Hematopoietic multipotent progenitor cell treated with erythropoietin and hydrocortisone succinate and interleukin-3 and kit ligand, for 6 days (in vitro differentiated cells): Measurements from ENCODE around the gene TIMP2.
"Not testable (repeated sequence)": the region's sequence is repeated elsewhere in the genome, so short reads cannot be mapped to it uniquely, and the experiment has no call there.

Source experiments
- DNase-seq: peaks from one replicate; pipeline ENCODE4 v3.0.0-alpha.2; 2015

Gene TIMP2

DNA sequence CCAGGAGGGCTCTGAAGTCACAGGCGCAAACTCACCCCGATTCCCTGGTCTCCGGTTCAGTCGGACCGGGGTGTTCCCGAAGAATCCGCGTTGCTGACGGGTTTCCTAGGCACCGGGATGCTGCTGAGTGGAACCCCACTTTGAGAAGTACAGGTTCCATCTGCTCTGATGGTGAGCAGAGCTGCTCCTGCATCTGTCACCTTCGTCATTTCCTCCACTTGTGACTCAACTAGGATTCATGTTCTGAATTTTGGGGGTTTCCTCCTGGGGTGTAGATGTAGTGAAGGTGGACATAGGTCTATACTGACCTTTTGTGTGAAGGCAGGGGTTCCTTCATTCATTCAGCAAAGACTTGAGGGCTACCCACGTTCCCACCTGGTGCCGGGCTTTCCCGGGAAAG, 29.5 kb upstream of the TIMP2 start:
- no peak for DNase-seq

- DNase-seq = no peak
Measured at GRCh38 chr17:78953356-78954350, 28.5 kb upstream of the TIMP2 start.

DNA sequence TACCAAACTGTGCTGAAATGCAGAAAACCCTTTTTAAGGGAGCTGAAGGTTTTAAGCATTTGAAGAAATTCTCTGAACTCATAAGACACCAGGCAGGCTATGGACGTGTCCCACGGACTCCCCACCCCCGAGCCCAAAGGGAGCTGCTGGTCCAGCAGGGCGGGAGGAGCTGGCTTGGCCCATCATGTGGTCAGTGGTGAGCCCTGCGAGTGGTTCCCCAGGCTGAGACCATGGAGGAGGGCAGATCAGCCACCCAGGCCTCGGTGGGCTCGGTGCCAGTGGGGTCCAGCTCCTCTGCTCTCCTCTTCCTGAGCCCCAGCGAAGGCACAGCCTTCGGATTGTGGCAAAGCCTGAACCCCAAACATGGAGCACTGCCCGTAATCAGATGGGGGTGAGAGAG, 27.5 kb upstream of the TIMP2 start:
- no peak for DNase-seq

DNA sequence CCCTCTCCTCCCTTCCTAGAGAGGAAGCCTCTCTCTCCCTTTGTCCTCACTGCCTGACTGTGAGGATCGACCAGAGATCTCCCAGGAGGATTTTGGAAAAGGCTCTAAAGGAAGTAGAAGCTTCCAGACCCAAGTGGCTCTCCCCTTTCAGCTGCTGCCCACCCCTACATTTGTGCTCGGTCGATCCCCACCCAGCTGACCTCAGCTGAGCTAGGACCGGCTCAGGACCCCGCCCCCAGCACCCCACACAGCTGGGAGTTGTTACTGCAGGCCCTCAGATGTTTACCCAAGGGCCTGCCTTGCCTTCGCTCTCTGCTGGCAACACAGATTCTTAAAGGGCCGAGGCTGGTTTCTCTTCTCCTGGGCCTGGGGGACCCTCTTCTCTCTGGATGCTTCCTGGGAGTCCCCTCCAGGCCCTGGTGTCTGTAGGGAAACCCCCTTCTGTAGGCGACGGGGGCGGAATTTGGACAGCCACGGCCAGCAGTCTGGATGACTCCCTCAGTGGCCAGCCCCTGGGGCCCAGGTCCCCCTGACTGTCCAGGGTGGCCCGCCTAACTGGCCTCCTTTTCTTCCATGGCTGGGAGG, 26.9 kb upstream of the TIMP2 start:
- no peak for DNase-seq

DNA sequence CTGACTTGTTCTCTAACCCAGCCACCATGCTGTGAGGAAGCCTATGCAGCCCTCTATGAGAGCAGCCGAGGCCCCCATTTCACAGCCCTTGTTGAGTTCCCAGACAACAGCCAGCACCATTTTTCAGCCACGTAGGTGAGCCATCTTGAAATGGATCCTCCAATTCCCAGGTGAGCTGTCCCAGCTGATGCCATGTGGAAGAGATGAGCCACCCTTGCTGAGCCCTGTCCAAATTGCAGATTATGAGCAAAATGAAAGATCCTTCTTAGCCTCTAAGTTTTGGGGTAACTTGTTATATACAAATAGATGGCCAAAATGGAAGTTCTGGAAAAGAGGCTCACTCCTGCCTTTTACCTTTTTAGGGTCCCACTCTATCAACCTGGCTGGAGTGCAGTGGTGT, 25.7 kb upstream of the TIMP2 start:
- DNase-seq = no peak

GRCh38 chr17:78947235-78948149, 22.3 kb upstream of the TIMP2 start:
- no peak for DNase-seq

GRCh38 chr17:78946631-78947030, 21.4 kb upstream of the TIMP2 start:
- no peak for DNase-seq

- no peak for DNase-seq
Measured at GRCh38 chr17:78946131-78946530, 20.9 kb upstream of the TIMP2 start.

- DNase-seq = not testable (repeated sequence)
Measured at GRCh38 chr17:78945455-78945854, 20.3 kb upstream of the TIMP2 start.

DNA sequence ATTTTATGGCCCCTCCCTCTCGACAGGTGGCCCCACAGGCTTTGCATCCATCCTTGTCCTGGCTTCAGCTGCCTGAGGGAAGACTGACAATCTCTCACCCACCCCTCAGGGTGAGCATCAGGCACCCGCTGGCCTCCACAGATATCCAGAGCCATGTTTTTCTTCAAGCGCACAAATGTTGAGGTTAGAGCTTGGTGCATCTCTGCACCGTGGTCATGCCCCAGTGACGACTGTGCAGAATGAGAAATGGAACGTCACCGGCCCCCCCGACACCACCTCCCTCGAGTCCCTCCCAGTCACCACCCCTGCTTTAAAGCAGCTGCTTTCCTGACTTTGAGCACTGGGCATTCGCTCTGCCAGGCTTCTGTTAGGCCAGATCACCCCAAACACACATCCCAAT, 19.8 kb upstream of the TIMP2 start:
- DNase-seq = no peak

GRCh38 chr17:78944026-78944425, 18.8 kb upstream of the TIMP2 start:
- no peak for DNase-seq

GRCh38 chr17:78940708-78941107, 15.5 kb upstream of the TIMP2 start:
- no peak for DNase-seq

GRCh38 chr17:78940258-78940657, 15.1 kb upstream of the TIMP2 start:
- DNase-seq = no peak

GRCh38 chr17:78939615-78940014, 14.4 kb upstream of the TIMP2 start:
- DNase-seq = no peak

DNA sequence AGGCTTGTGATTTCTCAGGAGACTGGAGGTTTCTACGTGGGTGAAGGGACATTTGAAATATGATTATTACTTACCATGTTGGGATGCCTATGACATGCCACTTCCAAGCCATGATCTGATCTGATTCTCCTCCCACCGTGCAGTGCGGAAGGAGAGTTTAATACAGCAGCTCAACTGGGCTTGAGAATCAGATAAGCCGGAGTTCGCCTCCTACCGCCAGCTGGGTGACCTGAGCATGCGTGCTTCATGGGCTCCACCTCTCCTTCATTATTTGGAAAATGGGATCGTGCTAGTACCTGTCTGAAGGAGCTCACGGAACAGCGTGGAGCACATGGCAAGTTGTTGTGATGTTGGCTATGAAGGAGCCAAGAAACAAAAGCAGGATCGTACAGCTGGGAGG, 12.4 kb upstream of the TIMP2 start:
- DNase-seq = no peak

GRCh38 chr17:78935419-78936323, 10.5 kb upstream of the TIMP2 start:
- DNase-seq = no peak

GRCh38 chr17:78934681-78935418, 9.7 kb upstream of the TIMP2 start:
- no peak for DNase-seq

DNA sequence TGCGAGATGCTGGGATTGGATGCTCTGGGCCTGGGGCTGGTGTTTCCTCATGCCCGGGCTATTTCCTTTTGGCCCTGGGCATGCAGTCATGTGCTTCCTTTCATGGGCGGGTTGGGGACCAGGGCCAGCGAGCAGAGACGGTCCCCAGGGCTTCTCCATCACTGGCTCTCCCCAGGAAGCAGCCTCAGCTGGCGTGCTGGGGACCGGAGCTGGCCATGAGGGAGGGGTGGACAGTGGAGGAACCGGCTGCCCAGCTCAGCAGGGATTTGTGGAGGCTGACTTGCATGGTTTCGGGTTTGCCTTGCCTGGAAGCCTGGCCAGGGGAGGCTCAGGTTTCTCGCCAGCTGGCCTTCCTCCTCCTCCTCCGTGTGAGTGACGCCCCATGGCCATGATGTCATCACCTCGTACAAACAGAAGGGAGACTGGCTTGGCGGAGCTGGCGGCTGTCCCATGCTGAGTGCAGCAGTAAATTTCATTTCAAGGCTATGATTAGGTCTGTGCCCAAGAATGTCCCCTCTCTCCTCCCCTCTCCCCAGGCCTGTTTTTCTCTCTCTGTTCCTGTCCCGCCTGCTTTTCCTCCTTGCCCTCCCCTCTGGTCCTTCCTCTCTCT, 8.9 kb upstream of the TIMP2 start:
- DNase-seq = no peak

- no peak for DNase-seq
Measured at GRCh38 chr17:78933025-78933958, 8.1 kb upstream of the TIMP2 start.
